Activated T-helper 1 cell treated with anti-CD3 and anti-CD28 coated beads, Interleukin-12 subunit alpha, Interleukin-12 subunit beta, Interleukin-2, Interleukin-4 antibody, amounts not matched to agents 30 ng/mL and 10 ng/mL and 1 ng/mL, durations not matched to agents 14 hours and 24 hours and 36 hours (primary cell): ENCODE measurements around the gene DNAJC22. TPM values are rescaled to one million over a fixed set of nuclear protein-coding genes. Genes with fewer than 3 reads are reported as not detected.
"Not testable (repeated sequence)": the region's sequence is repeated elsewhere in the genome, so short reads cannot be mapped to it uniquely, and the experiment has no call there.

Source experiments
- DNase-seq: peaks from one replicate; pipeline ENCODE4 v3.0.0; 2021; ENCODE audit warnings: low spot score
- H3K27ac Mint-ChIP-seq: one replicate; pipeline ENCODE4 v1.8.0; 2021; ENCODE audit warnings: mild to moderate bottlenecking, mixed read lengths
- H3K27me3 Mint-ChIP-seq: one replicate; pipeline ENCODE4 v1.8.0; 2022; ENCODE audit warnings: mild to moderate bottlenecking, moderate library complexity, mixed read lengths; ENCODE audit not compliant: insufficient read depth
- H3K36me3 Mint-ChIP-seq: one replicate; pipeline ENCODE4 v1.8.0; 2021; ENCODE audit warnings: low read depth, mixed read lengths
- H3K4me1 Mint-ChIP-seq: one replicate; pipeline ENCODE4 v1.8.0; 2021; ENCODE audit warnings: low read depth, mixed read lengths
- H3K4me3 Mint-ChIP-seq: one replicate; pipeline ENCODE4 v1.8.0; 2021; ENCODE audit warnings: mild to moderate bottlenecking, moderate library complexity, mixed read lengths
- H3K9me3 Mint-ChIP-seq: one replicate; pipeline ENCODE4 v1.8.0; 2021; ENCODE audit warnings: mixed read lengths
- intact Hi-C: fragments of 100-400 bp; cut with micrococcal nuclease; formaldehyde crosslinking; loops from one replicate; pipeline ENCODE4 v1.15.1; 2024
- total RNA-seq: library from RNA; stranded (reverse); gene quantifications from 2 replicates; pipeline ENCODE4 v1.2.3, GENCODE V29; 2022

The DNAJC22 gene
- total RNA-seq, 1 donor from 2014 or later: 0.16 TPM

DNA sequence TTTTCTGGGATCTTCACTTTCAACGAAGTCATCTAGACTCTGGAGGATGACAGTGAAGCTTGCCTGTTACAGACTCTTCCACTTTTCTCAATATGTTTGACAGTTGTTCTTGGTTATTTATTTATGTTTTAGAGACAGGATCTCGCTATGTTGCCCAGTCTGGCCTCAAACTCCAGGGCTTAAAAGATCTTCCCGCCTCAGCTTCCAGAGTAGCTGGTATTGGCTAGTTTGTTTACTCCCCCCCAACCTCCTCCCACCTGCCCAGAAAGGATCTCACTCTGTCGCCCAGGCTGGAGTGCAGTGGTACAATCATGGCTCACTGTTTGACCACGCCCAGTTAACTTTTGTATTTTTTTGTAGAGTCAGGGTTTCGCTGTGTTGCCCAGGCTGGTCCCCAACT is 23.9 kb downstream of the DNAJC22 start:
- Mint-ChIP-seq H3K4me1 (peaks cover 52% of the 10 kb centered on the region), H3K27ac (no peak overlapping the region), H3K36me3 (peaks cover 6% of the 10 kb centered on the region), H3K9me3 (no peaks in the 10 kb centered on the region), H3K4me3 (no peak overlapping the region), H3K27me3 (no peaks in the 10 kb centered on the region)
- no peak for DNase-seq
- intact Hi-C loops: no loop called here

DNA sequence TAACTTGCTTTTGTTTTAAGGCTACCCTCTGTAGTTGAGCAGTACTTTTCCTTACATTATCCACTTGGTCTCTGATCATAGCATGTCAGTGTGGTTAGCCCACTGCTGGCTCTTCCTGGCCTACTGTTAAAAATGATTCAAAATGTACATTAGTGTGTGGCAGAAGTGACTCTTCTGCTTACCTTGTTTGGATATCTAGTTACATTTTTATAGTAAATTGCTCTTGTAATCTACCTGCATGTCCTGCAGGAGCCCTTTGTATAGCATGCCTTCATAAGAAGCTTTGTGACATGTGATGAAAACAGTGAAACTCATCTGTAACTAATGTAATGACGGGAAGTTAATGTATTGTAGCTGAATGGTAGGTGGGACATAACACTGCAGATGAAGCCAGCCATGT is 28.7 kb downstream of the DNAJC22 start:
- DNase-seq: no peak
- no peak overlapping the region for H3K4me3 Mint-ChIP-seq
- H3K4me1 Mint-ChIP-seq: peaks cover 20% of the 10 kb centered on the region
- no peak overlapping the region for H3K27ac Mint-ChIP-seq
- peaks cover 6% of the 10 kb centered on the region for H3K36me3 Mint-ChIP-seq
- intact Hi-C loops: no loop called here
- H3K27me3 Mint-ChIP-seq: no peaks in the 10 kb centered on the region
- no peaks in the 10 kb centered on the region for H3K9me3 Mint-ChIP-seq

DNA sequence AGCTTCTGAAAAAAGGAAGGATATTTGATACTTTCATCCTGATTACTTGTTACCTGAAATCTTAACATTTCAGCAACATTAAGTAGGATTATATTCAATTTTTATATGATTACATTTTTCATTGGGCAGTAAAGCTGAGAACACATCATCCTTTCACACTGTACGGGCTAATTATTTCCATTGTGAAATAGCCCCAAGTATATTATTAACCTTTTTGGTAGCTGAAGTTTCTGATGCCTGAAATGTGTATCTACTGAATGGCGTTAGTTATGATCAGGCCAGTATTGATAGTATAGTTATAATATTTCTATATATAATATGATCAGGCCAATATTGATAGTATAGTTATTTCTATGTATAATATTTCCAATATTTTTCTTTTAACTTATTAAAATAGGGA is 30.7 kb downstream of the DNAJC22 start:
- H3K27ac Mint-ChIP-seq: no peak overlapping the region
- DNase-seq: no peak
- H3K27me3 Mint-ChIP-seq: no peaks in the 10 kb centered on the region
- H3K4me3 Mint-ChIP-seq: no peak overlapping the region
- intact Hi-C loops: no loop called here
- no peaks in the 10 kb centered on the region for H3K36me3 Mint-ChIP-seq
- H3K4me1 Mint-ChIP-seq: peaks cover 8% of the 10 kb centered on the region
- no peaks in the 10 kb centered on the region for H3K9me3 Mint-ChIP-seq

DNA sequence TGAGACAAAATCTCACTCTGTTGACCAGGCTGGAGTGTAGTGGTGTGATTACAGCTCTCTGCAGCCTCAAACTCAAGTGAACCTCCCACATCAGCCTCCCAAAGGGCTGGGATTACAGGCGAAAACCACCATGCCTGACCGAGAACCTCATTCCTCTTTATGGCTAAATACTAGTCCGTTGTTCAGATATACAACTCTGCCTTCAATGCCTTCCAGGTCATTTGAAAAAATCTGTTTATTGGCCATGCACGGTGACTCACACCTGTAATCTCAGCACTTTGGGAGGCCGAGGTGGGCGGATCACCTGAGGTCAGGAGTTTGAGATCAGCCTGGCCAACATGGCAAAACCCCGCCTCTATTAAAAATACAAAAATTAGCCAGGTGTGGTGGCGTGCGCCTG is 33.5 kb downstream of the DNAJC22 start:
- H3K36me3 Mint-ChIP-seq, H3K27me3 Mint-ChIP-seq, H3K27ac Mint-ChIP-seq, H3K4me1 Mint-ChIP-seq, H3K4me3 Mint-ChIP-seq, H3K9me3 Mint-ChIP-seq, intact Hi-C loops, DNase-seq: not testable (repeated sequence)

DNA sequence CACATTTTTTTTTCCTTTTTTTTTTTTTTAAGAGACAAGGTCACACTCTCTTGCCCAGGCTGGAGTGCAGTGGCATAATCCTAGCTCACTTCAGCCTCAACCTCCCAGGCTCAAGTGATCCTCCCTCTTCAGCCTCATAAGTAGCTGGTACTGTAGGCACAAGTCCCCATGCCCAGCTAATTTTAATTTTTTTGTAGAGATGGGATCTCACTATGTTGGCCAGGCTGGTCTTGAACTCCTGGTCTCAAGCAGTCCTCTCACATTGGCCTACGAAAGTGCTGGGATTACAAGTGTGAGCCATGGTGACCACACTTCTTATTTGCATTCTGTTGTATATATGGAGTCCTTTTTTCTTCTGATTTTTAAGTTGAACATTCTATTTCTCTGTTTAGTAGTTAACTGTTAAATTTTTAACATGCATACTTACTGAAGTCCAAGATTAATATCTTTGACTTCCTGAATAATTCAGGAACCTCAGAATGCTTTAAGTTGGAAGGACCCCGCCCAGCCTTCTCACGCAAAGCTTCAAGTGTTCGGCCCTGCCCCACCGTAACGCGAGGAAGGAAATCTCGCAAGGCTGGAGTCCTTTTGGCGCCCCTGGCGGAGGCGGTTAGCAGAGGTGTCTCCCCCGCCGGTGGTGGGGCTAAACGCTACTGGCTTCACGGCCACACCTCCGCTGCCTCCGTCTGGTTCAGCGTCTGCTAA is 42.1 kb downstream of the DNAJC22 start:
- Mint-ChIP-seq H3K27ac (no peak overlapping the region), H3K9me3 (no peaks in the 10 kb centered on the region), H3K36me3 (peaks cover 7% of the 10 kb centered on the region), H3K27me3 (peaks cover 2% of the 10 kb centered on the region), H3K4me1 (peaks cover 10% of the 10 kb centered on the region), H3K4me3 (no peak overlapping the region)
- peak; percentile 53 for DNase-seq
- intact Hi-C loops: no loop called here

DNA sequence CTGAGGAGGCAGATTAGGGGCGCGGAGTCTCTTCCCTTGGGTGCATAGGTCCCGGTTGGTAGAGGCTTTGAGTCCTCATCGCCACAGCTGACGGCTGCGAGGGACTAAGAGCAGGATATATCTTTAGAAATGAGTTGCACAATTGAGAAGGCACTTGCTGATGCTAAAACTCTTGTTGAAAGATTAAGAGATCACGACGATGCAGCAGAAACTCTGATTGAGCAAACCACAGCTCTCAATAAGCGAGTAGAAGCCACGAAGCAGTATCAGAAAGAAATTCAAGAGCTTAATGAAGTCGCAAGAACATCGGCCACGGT is 42.7 kb downstream of the DNAJC22 start:
- Mint-ChIP-seq H3K4me3 (no peak overlapping the region), H3K4me1 (peaks cover 10% of the 10 kb centered on the region), H3K9me3 (no peaks in the 10 kb centered on the region), H3K27ac (no peak overlapping the region), H3K27me3 (peaks cover 2% of the 10 kb centered on the region), H3K36me3 (peaks cover 5% of the 10 kb centered on the region)
- no peak for DNase-seq
- intact Hi-C loops: no loop called here

DNA sequence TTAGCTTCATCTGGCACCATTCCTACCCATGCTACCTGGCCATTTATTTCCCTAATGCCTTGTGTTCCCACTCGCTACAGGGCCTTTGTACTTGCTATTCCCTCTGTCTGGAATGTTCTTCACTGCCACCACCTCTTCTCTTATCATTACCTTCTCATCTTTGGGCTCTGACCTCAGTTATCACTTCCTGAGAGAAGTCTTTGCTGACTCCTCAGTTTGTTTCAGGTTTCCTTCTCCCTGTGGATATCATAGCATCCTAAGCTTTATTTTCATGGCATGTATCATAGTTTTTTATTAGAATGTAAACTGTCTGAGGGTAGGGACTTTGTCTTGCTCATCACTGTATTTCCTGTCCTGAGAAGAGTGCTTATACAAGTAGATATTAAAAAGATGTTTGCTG is 50.3 kb downstream of the DNAJC22 start:
- intact Hi-C loops: no loop called here
- no peak for DNase-seq
- Mint-ChIP-seq H3K9me3 (no peaks in the 10 kb centered on the region), H3K4me1 (no peaks in the 10 kb centered on the region), H3K27me3 (peaks cover 3% of the 10 kb centered on the region), H3K27ac (no peak overlapping the region), H3K36me3 (no peaks in the 10 kb centered on the region), H3K4me3 (no peak overlapping the region)

DNA sequence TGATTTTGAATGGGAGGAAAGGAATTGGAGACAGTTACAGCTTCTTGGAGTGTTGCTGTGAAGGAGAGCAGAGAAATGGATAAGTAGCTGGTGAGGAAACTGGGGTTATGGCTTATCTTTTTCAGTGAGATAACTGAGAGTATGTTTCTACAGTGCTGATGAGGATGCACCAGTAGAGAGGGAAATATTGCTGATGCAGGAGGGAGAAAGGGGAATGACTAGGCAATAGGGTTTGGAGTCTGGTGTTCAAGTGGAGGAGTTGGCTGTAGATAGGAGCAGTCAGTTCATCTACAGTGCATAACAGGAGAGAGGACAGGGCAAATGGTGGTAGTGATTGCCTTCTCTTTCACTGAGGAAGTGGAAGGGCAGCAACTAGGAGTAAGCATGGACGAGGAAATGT is 53.6 kb downstream of the DNAJC22 start:
- no peaks in the 10 kb centered on the region for H3K36me3 Mint-ChIP-seq
- peaks cover 3% of the 10 kb centered on the region for H3K27me3 Mint-ChIP-seq
- peaks cover 10% of the 10 kb centered on the region for H3K4me1 Mint-ChIP-seq
- DNase-seq: no peak
- H3K9me3 Mint-ChIP-seq: no peaks in the 10 kb centered on the region
- no peak overlapping the region for H3K4me3 Mint-ChIP-seq
- H3K27ac Mint-ChIP-seq: no peak overlapping the region
- intact Hi-C loops: no loop called here

Other genes with a start within 250 kb of the DNAJC22 start
- 50.4 and 52.5 TPM in 2 replicates for gene LMBR1L, start 236.0 kb upstream of the DNAJC22 start, total RNA-seq
- 1,521 TPM in 2 replicates for gene TUBA1B, start 215.5 kb upstream of the DNAJC22 start, total RNA-seq
- gene TUBA1A, start 157.8 kb upstream of the DNAJC22 start, total RNA-seq: 46.7 and 47.2 TPM in 2 replicates
- gene TUBA1C, start 81.8 kb upstream of the DNAJC22 start, total RNA-seq: 261 and 270 TPM in 2 replicates
- gene PRPH, start 51.7 kb upstream of the DNAJC22 start, total RNA-seq: 0.20 TPM in 1 of 2 replicates, not detected in the other
- 46.0 TPM in 2 replicates for gene TROAP, start 23.6 kb upstream of the DNAJC22 start, total RNA-seq
- not detected in 2 replicates for gene C1QL4, start 9.7 kb upstream of the DNAJC22 start, total RNA-seq
- gene SPATS2, start 20.6 kb downstream of the DNAJC22 start, total RNA-seq: 11.6 and 12.0 TPM in 2 replicates
- gene KCNH3, start 192.1 kb downstream of the DNAJC22 start, total RNA-seq: 0.93 and 1.6 TPM in 2 replicates
- gene MCRS1, start 221.3 kb downstream of the DNAJC22 start, total RNA-seq: 77.1 and 77.9 TPM in 2 replicates